ENCODE data around the gene S1PR3. TPM values are rescaled to one million over a fixed set of nuclear protein-coding genes. Genes with fewer than 3 reads are reported as not detected.

S1PR3 gene
- total RNA-seq, 1 experiment from 2014 or later = 23.3 TPM

DNA sequence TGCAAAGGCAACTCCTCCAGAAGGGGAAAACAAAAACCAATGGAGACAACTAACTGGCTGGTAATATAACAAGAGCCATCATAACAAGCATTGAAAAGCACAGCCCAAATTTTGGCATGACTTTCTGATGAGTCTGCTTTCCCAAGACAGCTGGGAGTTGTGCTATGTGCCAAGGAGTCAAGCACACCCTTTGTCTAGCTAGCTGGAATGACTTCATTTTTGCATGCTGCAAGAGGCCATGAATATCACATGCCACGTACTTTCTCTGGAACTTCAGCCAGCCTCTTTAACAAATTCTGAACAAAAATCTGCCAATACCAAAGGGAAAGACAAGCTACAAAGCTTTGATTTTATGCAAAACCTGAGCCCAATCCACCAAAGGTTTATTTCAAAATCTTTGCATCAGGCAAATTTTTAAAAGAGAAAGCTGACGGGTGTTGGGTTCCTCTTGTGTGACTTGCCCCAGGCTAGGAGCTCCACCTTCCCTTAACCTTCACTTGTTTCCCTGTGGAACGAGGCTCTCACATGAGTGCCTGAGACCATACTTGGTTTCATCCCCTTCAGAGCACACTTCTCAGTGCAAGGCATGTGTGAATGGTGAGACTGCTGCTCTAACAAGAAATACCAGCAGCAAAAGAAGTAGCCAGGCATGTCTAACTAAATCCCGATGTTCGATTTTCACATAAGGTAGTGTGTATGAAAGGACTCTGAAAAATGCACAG is 47.3 kb downstream of the S1PR3 start:
- CTCF ChIA-PET = no interaction called here
- DNase-seq = peak in 1 of 2 experiments; percentile 43
- H3K79me2 ChIP-seq (ENCODE audit: low read depth) = no peaks in the 10 kb centered on the region
- H2AFZ ChIP-seq = no peak overlapping the region
- no peaks in the 10 kb centered on the region for H3K27me3 ChIP-seq (ENCODE audit: insufficient read depth, low read depth)
- no peak overlapping the region for H3K4me3 ChIP-seq
- H3K36me3 ChIP-seq (ENCODE audit: low read depth) = no peaks in the 10 kb centered on the region
- H3K27ac ChIP-seq = no peak overlapping the region
- H3F3A ChIP-seq (ENCODE audit: insufficient read depth, low read depth) = no peaks in the 10 kb centered on the region
- TF ChIP-seq EZH2 (IDR thresholded peaks at IDR 0.05; ENCODE audit: low read depth) = no peak
- TF ChIP-seq, protein P1, sequence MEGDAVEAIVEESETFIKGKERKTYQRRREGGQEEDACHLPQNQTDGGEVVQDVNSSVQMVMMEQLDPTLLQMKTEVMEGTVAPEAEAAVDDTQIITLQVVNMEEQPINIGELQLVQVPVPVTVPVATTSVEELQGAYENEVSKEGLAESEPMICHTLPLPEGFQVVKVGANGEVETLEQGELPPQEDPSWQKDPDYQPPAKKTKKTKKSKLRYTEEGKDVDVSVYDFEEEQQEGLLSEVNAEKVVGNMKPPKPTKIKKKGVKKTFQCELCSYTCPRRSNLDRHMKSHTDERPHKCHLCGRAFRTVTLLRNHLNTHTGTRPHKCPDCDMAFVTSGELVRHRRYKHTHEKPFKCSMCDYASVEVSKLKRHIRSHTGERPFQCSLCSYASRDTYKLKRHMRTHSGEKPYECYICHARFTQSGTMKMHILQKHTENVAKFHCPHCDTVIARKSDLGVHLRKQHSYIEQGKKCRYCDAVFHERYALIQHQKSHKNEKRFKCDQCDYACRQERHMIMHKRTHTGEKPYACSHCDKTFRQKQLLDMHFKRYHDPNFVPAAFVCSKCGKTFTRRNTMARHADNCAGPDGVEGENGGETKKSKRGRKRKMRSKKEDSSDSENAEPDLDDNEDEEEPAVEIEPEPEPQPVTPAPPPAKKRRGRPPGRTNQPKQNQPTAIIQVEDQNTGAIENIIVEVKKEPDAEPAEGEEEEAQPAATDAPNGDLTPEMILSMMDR (conservative IDR thresholded peaks at IDR 0.05) = no peak
- H3K9me3 ChIP-seq (ENCODE audit: insufficient read depth, low read depth) = 0 out of 2 replicates have a peak, but pooled peaks cover 2% of the 10 kb centered on the region
- intact Hi-C loops (cut with micrococcal nuclease; ENCODE audit: unreplicated experiment) = no loop called here
- no peaks in the 10 kb centered on the region for H4K20me1 ChIP-seq (ENCODE audit: insufficient read depth)
- no peaks in the 10 kb centered on the region for H3K4me1 ChIP-seq (replicated peaks; ENCODE audit: insufficient read depth)
- H3K4me2 ChIP-seq = no peak overlapping the region
- no peaks in the 10 kb centered on the region for H3K9me2 ChIP-seq (ENCODE audit: insufficient read depth)
- POLR2A ChIA-PET (ENCODE audit: unreplicated experiment) = no interaction called here
- no TSS peak for BruUV-seq (replicated peaks)

GRCh38 chr9:89039104-89039465 is 47.8 kb downstream of the S1PR3 start:
- Histone ChIP-seq H3K27me3 (ENCODE audit: insufficient read depth, low read depth) (no peaks in the 10 kb centered on the region), H4K20me1 (ENCODE audit: insufficient read depth) (no peaks in the 10 kb centered on the region), H3K9me2 (ENCODE audit: insufficient read depth) (no peaks in the 10 kb centered on the region), H3K4me3 (no peak overlapping the region), H3K4me2 (no peak overlapping the region), H3F3A (ENCODE audit: insufficient read depth, low read depth) (no peaks in the 10 kb centered on the region), H3K36me3 (ENCODE audit: low read depth) (no peaks in the 10 kb centered on the region), H2AFZ (no peak overlapping the region), H3K27ac (no peak overlapping the region), H3K9me3 (ENCODE audit: insufficient read depth, low read depth) (0 out of 2 replicates have a peak, but pooled peaks cover 2% of the 10 kb centered on the region), H3K79me2 (ENCODE audit: low read depth) (no peaks in the 10 kb centered on the region), H3K4me1 (replicated peaks; ENCODE audit: insufficient read depth) (no peaks in the 10 kb centered on the region)
- intact Hi-C loops (cut with micrococcal nuclease; ENCODE audit: unreplicated experiment) = no loop called here
- POLR2A ChIA-PET (ENCODE audit: unreplicated experiment) = no interaction called here
- TF ChIP-seq EZH2 (IDR thresholded peaks at IDR 0.05; ENCODE audit: low read depth) = no peak
- TF ChIP-seq, protein P1 (conservative IDR thresholded peaks at IDR 0.05) = no peak
- no peak for DNase-seq
- CTCF ChIA-PET = no interaction called here
- no TSS peak for BruUV-seq (replicated peaks)

DNA sequence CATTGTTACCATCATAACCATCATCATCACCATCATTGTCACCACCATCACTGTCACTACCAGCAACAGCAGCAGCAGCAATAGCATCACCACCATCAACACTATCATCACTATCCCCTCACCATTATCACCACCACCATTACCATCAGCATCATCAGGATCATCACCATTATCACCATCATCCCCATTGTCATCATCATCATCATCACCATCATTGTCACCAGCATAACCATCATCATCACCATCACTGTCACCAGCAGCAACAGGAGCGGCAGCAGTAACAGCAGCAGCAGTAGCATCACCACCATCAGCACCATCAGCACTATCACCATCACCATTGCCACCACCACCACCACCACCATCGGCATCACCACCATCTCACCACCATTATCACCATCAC is 48.4 kb downstream of the S1PR3 start:
- CTCF ChIA-PET = no interaction called here
- Histone ChIP-seq H3K9me2 (ENCODE audit: insufficient read depth) (no peaks in the 10 kb centered on the region), H3K36me3 (ENCODE audit: low read depth) (no peaks in the 10 kb centered on the region), H3K4me3 (no peak overlapping the region), H2AFZ (no peak overlapping the region), H4K20me1 (ENCODE audit: insufficient read depth) (no peaks in the 10 kb centered on the region), H3F3A (ENCODE audit: insufficient read depth, low read depth) (no peaks in the 10 kb centered on the region), H3K27ac (no peak overlapping the region), H3K79me2 (ENCODE audit: low read depth) (no peaks in the 10 kb centered on the region), H3K9me3 (ENCODE audit: insufficient read depth, low read depth) (0 out of 2 replicates have a peak, but pooled peaks cover 2% of the 10 kb centered on the region), H3K27me3 (ENCODE audit: insufficient read depth, low read depth) (no peaks in the 10 kb centered on the region), H3K4me2 (no peak overlapping the region), H3K4me1 (replicated peaks; ENCODE audit: insufficient read depth) (no peaks in the 10 kb centered on the region)
- POLR2A ChIA-PET (ENCODE audit: unreplicated experiment) = no interaction called here
- intact Hi-C loops (cut with micrococcal nuclease; ENCODE audit: unreplicated experiment) = no loop called here
- TF ChIP-seq EZH2 (IDR thresholded peaks at IDR 0.05; ENCODE audit: low read depth) = no peak
- TF ChIP-seq, protein P1 (conservative IDR thresholded peaks at IDR 0.05) = no peak
- DNase-seq = no peak
- BruUV-seq (replicated peaks) = no TSS peak

Data from PC-9 (cell line).